H1 (cell line): ENCODE measurements around the gene SH3D19. TPM values are rescaled to one million over a fixed set of nuclear protein-coding genes. Genes with fewer than 3 reads are reported as not detected.
"Not testable (repeated sequence)": the region's sequence is repeated elsewhere in the genome, so short reads cannot be mapped to it uniquely, and the experiment has no call there.

Source experiments
- CTCF ChIA-PET: fragments of 300-600 bp; sonication (Branson Sonifier 250); formaldehyde crosslinking; loops from one replicate; lab custom pipeline; 2021; ENCODE audit not compliant: partially characterized antibody; lab: Charles Lee
- POLR2A ChIA-PET: fragments of 300-600 bp; sonication (Branson Sonifier 250); formaldehyde crosslinking; loops from one replicate; lab custom pipeline; 2021; ENCODE audit warnings: inconsistent platforms; ENCODE audit not compliant: partially characterized antibody; lab: Charles Lee
- DNase-seq, 2 experiments: peaks; one replicate each; pipeline versions ENCODE4 v3.0.0 to v3.0.0-alpha.2; 2010 to 2022; ENCODE audit warnings: low spot score in 2 of 2, low read depth in 1 of 2, mixed read lengths in 1 of 2
- FAIRE-seq: peaks from 2 replicates; lab custom pipeline; 2011; peaks lifted over from hg19 to GRCh38; lab: Jason Lieb, UNC
- H2AFZ ChIP-seq: 2 replicates; pipeline ENCODE4 v1.8.1; 2012; ENCODE audit warnings: low read length, inconsistent platforms
- H2AK5ac ChIP-seq: 2 replicates; pipeline ENCODE4 v1.6.1; 2013; ENCODE audit warnings: low read depth, low read length
- H2BK120ac ChIP-seq: replicated peaks from 2 replicates; pipeline ENCODE3; 2013; ENCODE audit warnings: low read depth, low read length, inconsistent platforms
- H2BK12ac ChIP-seq: 2 replicates; pipeline ENCODE4 v1.6.1; 2013; ENCODE audit warnings: low read depth, low read length
- H2BK15ac ChIP-seq: 2 replicates; pipeline ENCODE4 v1.6.1; 2013; ENCODE audit warnings: low read length
- H2BK20ac ChIP-seq: 2 replicates; pipeline ENCODE4 v1.6.1; 2013; ENCODE audit warnings: low read length
- H2BK5ac ChIP-seq: 2 replicates; pipeline ENCODE4 v1.6.1; 2013; ENCODE audit warnings: low read depth, low read length
- H3K14ac ChIP-seq: 2 replicates; pipeline ENCODE4 v1.6.1; 2013; ENCODE audit warnings: inconsistent platforms; ENCODE audit not compliant: insufficient read length
- H3K18ac ChIP-seq: 2 replicates; pipeline ENCODE4 v1.6.1; 2013; ENCODE audit warnings: low read length; ENCODE audit errors: extremely low read depth
- H3K23ac ChIP-seq: 2 replicates; pipeline ENCODE4 v1.6.1; 2013; ENCODE audit warnings: inconsistent platforms; ENCODE audit not compliant: insufficient read length
- H3K23me2 ChIP-seq: 2 replicates; pipeline ENCODE4 v1.6.1; 2013; ENCODE audit warnings: low read depth, low read length
- H3K27ac ChIP-seq: 2 replicates; pipeline ENCODE4 v1.6.1; 2011; ENCODE audit warnings: low read depth, low read length, inconsistent platforms
- H3K27me3 ChIP-seq, 4 experiments: replicated peaks in 1 of 4; 1 replicate in 1 of 4; 2 replicates in 3 of 4; pipeline versions ENCODE4 v1.6.1 to v1.8.1; 2011 to 2013; ENCODE audit warnings: low read length in 3 of 4, mild to moderate bottlenecking in 3 of 4, inconsistent platforms in 2 of 4, mixed read lengths in 2 of 4, moderate library complexity in 1 of 4; ENCODE audit not compliant: control insufficient read depth in 3 of 4, insufficient read depth in 3 of 4; ENCODE audit errors: extremely low read depth in 1 of 4
- H3K36me3 ChIP-seq, 4 experiments: 2 replicates each; pipeline versions ENCODE4 v1.6.1 to v1.8.1; 2011 to 2013; ENCODE audit warnings: mild to moderate bottlenecking in 4 of 4, low read length in 3 of 4, moderate library complexity in 2 of 4, control low read depth in 1 of 4, inconsistent platforms in 1 of 4; ENCODE audit not compliant: insufficient read depth in 4 of 4, control insufficient read depth in 2 of 4
- H3K4ac ChIP-seq: replicated peaks from 2 replicates; pipeline ENCODE3; 2013; ENCODE audit warnings: low read length, low read depth, mixed read lengths, inconsistent platforms; ENCODE audit not compliant: insufficient read length
- H3K4me1 ChIP-seq, 4 experiments: replicated peaks in 1 of 4; 1 replicate in 1 of 4; 2 replicates in 3 of 4; pipeline versions ENCODE4 v1.6.1 to v1.8.1; 2011 to 2013; ENCODE audit warnings: low read length in 3 of 4, inconsistent platforms in 2 of 4, mixed read lengths in 1 of 4; ENCODE audit not compliant: insufficient read depth in 4 of 4, control insufficient read depth in 3 of 4
- H3K4me2 ChIP-seq, 2 experiments: 2 replicates each; pipeline versions ENCODE4 v1.6.1 to v1.8.1; 2011 to 2013; ENCODE audit warnings: low read depth in 2 of 2, low read length in 2 of 2, control low read depth in 1 of 2, inconsistent platforms in 1 of 2, mild to moderate bottlenecking in 1 of 2; ENCODE audit not compliant: insufficient read depth in 1 of 2
- H3K4me3 ChIP-seq, 4 experiments: fragments of 200-600, 300-600 bp in 1 of 4; sonication (generic), shearing (Covaris generic), sonication (Bioruptor Twin) in 1 of 4; 2 replicates each; pipeline versions ENCODE4 v1.5.1 to v1.8.1; 2011 to 2016; ENCODE audit warnings: low read length in 4 of 4, low read depth in 3 of 4, control low read depth in 2 of 4, inconsistent platforms in 2 of 4, mild to moderate bottlenecking in 2 of 4, mixed read lengths in 1 of 4, moderate library complexity in 1 of 4; ENCODE audit not compliant: insufficient read depth in 2 of 4; ENCODE audit errors: extremely low read depth in 1 of 4
- H3K56ac ChIP-seq: replicated peaks from 2 replicates; pipeline ENCODE3; 2013; ENCODE audit warnings: low read depth, mild to moderate bottlenecking, mixed read lengths, low read length, inconsistent platforms; ENCODE audit not compliant: insufficient read length
- H3K79me1 ChIP-seq: 2 replicates; pipeline ENCODE4 v1.6.1; 2013; ENCODE audit warnings: low read depth, low read length, control low read depth
- H3K79me2 ChIP-seq, 2 experiments: 2 replicates each; pipeline versions ENCODE4 v1.6.1 to v1.8.1; 2012 to 2013; ENCODE audit warnings: low read length in 2 of 2, mild to moderate bottlenecking in 2 of 2, inconsistent platforms in 1 of 2; ENCODE audit not compliant: insufficient read depth in 2 of 2, control insufficient read depth in 1 of 2
- H3K9ac ChIP-seq, 4 experiments: replicated peaks in 1 of 4; 1 replicate in 1 of 4; 2 replicates in 3 of 4; pipeline versions ENCODE4 v1.6.1 to v1.8.1; 2011 to 2013; ENCODE audit warnings: low read depth in 3 of 4, low read length in 3 of 4, control low read depth in 2 of 4, mild to moderate bottlenecking in 2 of 4, moderate library complexity in 2 of 4, inconsistent platforms in 1 of 4; ENCODE audit errors: extremely low read depth in 1 of 4
- H3K9me3 ChIP-seq, 2 experiments: 2 replicates each; pipeline versions ENCODE4 v1.6.1 to v1.8.1; 2012 to 2013; ENCODE audit warnings: mild to moderate bottlenecking in 2 of 2, moderate library complexity in 2 of 2, control low read depth in 1 of 2, inconsistent platforms in 1 of 2, low read depth in 1 of 2, low read length in 1 of 2, mixed read lengths in 1 of 2; ENCODE audit not compliant: insufficient read depth in 2 of 2
- H4K20me1 ChIP-seq, 2 experiments: replicated peaks in 1 of 2; 2 replicates each; pipeline versions ENCODE3 to v1.8.1; 2011 to 2013; ENCODE audit warnings: inconsistent platforms in 2 of 2, low read length in 2 of 2, mild to moderate bottlenecking in 1 of 2; ENCODE audit not compliant: insufficient read depth in 2 of 2, control insufficient read depth in 1 of 2
- H4K5ac ChIP-seq: 2 replicates; pipeline ENCODE4 v1.6.1; 2013; ENCODE audit warnings: low read length, low read depth, mixed read lengths, inconsistent platforms; ENCODE audit not compliant: insufficient read length
- H4K8ac ChIP-seq: 2 replicates; pipeline ENCODE4 v1.8.0; 2013; ENCODE audit warnings: mild to moderate bottlenecking, moderate library complexity, low read length, inconsistent platforms; ENCODE audit not compliant: insufficient read depth; ENCODE audit errors: extremely low read depth
- H4K91ac ChIP-seq: replicated peaks from 2 replicates; pipeline ENCODE3; 2013; ENCODE audit warnings: low read length, mixed read lengths, inconsistent platforms; ENCODE audit not compliant: insufficient read length
- ATF2 ChIP-seq: IDR thresholded peaks from 2 replicates; pipeline ENCODE4 v1.6.1; 2012; ENCODE audit warnings: low read length, inconsistent platforms
- E2F6 ChIP-seq: IDR thresholded peaks from 2 replicates; pipeline ENCODE4 v1.6.1; 2012; ENCODE audit warnings: inconsistent platforms
- NRF1 ChIP-seq: IDR thresholded peaks from 2 replicates; pipeline ENCODE4 v1.6.1; 2011; ENCODE audit warnings: mild to moderate bottlenecking, low read depth, low read length, improper control_type of control experiment
- SAP30 ChIP-seq: fragments of 300-600 bp; sonication (generic); IDR thresholded peaks from 2 replicates; pipeline ENCODE4 v1.7.1; 2012; ENCODE audit warnings: low read length, moderate library complexity, mild to moderate bottlenecking, inconsistent platforms; ENCODE audit not compliant: insufficient read depth, insufficient replicate concordance
- TEAD4 ChIP-seq: IDR thresholded peaks from 2 replicates; pipeline ENCODE4 v1.6.1; 2012; ENCODE audit warnings: low read depth, low read length, inconsistent platforms, mixed read lengths
- WGBS, 2 experiments: shearing (Covaris generic) in 1 of 2; methylation state at CpG; one replicate each; pipeline versions ENCODE4 v1.1.6 to v1.1.7; 2013 to 2015; ENCODE audit warnings: low lambda C conversion rate in 2 of 2, mixed read lengths in 2 of 2, inconsistent platforms in 1 of 2, low coverage in 1 of 2, missing lambda C conversion rate in 1 of 2; ENCODE audit not compliant: insufficient replicate concordance in 2 of 2, insufficient coverage in 1 of 2, insufficient read length in 1 of 2; ENCODE audit errors: extremely low coverage in 1 of 2, missing lambda C conversion rate in 1 of 2; 5-methylcytosine and 5-hydroxymethylcytosine counted together
- polyA plus RNA-seq, 7 experiments: library from polyadenylated mRNA; depleted of rRNA in 3 of 7; stranded (reverse) in 5 of 7; unstranded in 2 of 7; fragments of >200 nt in 5 of 7; fragments of 200-250 nt in 2 of 7; gene quantifications; 1 replicate in 5 of 7; 2 replicates in 1 of 7; 4 replicates in 1 of 7; pipeline versions ENCODE4 v1.2.1 to v1.2.3, GENCODE V29; 2011 to 2013; ENCODE audit warnings: missing spikeins in 2 of 7, mixed read lengths in 2 of 7
- total RNA-seq: library from RNA; stranded (reverse); fragmentation: NEBNext Ultra II Directional; extraction: Animal tissue kit (Norgen Biotek cat#: 25700); gene quantifications from 2 replicates; pipeline ENCODE4 v1.2.1, GENCODE V29; 2021

The SH3D19 gene
- total and polyA plus RNA-seq, 2 of the 8 experiments (the other 6 are each of a cell fraction or from before 2014, with no cell fraction given), result 11.7 to 51.3 TPM

- no peak for TF ChIP-seq E2F6
- no peak for TF ChIP-seq SAP30
- TF ChIP-seq ATF2, result no peak
- no peak for TF ChIP-seq TEAD4
- no peak for TF ChIP-seq NRF1
Observed at GRCh38 chr4:151322570-151322969, 2.8 kb downstream of the SH3D19 start (continued).

GRCh38 chr4:151322161-151322560 lies 3.2 kb downstream of the SH3D19 start:
- not testable (repeated sequence) for FAIRE-seq
- H3K4me2 ChIP-seq, result peak overlapping the region in 1 of 2 experiments; percentile 67; a peak in 1 of 4 replicates
- CTCF ChIA-PET, result interaction anchor here (0.9 to 2.2 kb wide), 2 partner anchors 22 to 46 kb away, joined by 5 to 7 read pairs; partner anchors contain the start of gene PRSS48

More at GRCh38 chr4:151322161-151322560, 3.2 kb downstream of the SH3D19 start:
- Histone ChIP-seq H3K79me2 (peaks cover 5 to 66% of the 10 kb centered on the region in 2 experiments; a peak in 3 of 4 replicates), H2BK12ac (0 out of 2 replicates have a peak overlapping the region, but pooled peaks have one; percentile 41), H2BK15ac (peak overlapping the region; percentile 40; the same call in 1 of the 2 replicates)
- not testable (repeated sequence) for H4K20me1 ChIP-seq, H3K18ac ChIP-seq, H3K14ac ChIP-seq, H3K56ac ChIP-seq, DNase-seq, H4K8ac ChIP-seq, H3K4me1 ChIP-seq, H3K36me3 ChIP-seq, H3K4ac ChIP-seq, H3K9me3 ChIP-seq, H3K4me3 ChIP-seq, H2AK5ac ChIP-seq, H3K23ac ChIP-seq, H2BK20ac ChIP-seq, H3K9ac ChIP-seq, H3K27ac ChIP-seq, H2BK120ac ChIP-seq, H2AFZ ChIP-seq, H4K91ac ChIP-seq, H4K5ac ChIP-seq, H3K23me2 ChIP-seq, H3K27me3 ChIP-seq, H2BK5ac ChIP-seq, H3K79me1 ChIP-seq
- WGBS, 2 experiments, result 94% methylated on average over 4 of the region's 4 CpGs; no CpG with 5 or more reads in 1 of the 2 experiments
- POLR2A ChIA-PET, result interaction anchor here (1.0 to 4.4 kb wide), 3 partner anchors 9 to 80 kb away, joined by 3 to 30 read pairs (median 6); no protein-coding TSS in a partner anchor
